ENCODE results near the gene WIPI1.
A peak's percentile ranks its signal among the peaks of the same experiment; 100 is the strongest.

Gene WIPI1

DNA sequence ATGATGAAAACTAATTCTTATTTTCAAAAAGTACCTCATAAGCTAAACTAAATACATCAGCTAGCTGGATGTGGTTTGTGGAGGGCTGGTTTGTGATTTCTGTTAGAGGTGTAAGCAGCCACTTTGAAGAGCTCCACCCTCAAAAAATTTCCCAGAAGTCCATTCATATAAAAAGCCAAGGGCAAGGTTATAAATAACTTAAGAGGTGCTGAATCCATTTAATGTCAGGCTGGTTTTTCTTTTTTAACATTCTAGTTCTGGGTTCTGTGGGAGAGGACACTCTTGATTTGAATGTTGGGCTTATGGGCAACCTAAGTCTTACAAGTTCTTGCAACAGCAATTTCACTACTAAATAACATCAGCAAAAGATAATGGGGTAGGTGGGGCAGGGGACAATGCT, 3.4 kb upstream of the WIPI1 start:
- H3K4me3 ChIP-seq (ENCODE audit: low read depth, low read length) = no peak overlapping the region

GRCh38 chr17:68460146-68460545, 2.9 kb upstream of the WIPI1 start:
- H3K4me3 ChIP-seq (ENCODE audit: low read depth, low read length) = no peak overlapping the region

DNA sequence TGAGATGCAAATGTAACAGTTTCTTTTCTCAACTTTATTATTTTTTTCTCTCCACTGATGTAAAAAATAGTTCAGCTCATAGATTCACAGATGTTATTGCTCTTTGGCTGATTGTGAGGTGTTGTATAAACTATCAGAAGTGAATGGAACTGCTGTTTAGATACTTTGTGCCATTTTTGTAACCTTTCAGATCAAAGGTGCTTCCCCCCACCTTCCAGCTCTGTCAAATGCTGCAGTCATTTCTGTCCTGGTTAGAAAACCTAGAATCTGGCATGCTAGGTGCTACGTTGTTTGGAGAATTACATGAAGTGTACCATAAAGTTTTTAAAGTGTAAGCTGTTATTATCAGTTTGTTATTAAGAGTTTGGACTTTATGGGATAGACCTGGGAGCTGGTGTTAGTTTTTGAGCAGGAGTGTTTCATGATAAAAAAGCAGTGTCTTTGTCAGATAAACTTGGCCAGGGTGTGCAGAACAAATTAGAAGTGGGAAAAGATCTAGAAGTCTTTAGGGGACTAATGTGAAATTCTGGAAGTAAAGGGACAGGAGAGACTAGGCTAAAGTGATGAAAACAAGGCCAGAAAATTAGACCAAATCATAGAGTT, 1.8 kb upstream of the WIPI1 start:
- no peak overlapping the region for H3K4me3 ChIP-seq (ENCODE audit: low read depth, low read length)

DNA sequence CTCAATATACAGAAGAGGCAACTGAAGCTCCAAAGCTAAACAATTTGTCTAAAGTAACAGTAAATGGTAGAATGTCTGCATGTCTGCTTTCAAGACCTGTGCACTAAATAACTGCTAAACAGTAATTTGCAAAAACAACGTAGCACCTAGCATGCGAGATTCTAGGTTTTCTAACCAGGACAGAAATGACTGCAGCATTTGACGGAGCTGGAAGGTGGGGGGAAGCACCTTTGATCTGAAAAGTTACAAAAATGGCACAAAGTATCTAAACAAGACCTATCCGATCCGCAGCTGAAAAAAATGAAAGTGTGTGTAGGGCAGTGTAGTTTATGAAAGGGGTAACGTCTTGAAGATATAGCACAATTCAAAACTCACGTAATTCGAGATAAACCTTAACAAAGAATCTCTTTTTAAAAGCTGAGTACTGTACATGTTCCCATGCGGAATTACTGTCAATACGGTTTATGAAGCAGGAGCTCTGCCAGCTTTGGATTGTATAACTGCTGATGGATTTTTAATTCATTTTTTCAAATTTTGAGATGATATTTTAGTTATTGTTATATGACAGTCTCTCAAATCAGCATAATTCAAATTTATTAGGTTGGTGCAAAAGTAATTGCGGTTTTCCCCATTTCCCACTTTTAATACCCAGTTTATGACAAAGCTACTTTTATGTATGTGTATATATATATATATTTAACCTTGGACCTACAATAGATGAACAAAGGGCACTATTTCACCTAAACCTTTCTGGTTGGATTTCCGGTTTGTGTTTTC, 1.2 kb upstream of the WIPI1 start:
- H3K4me3 ChIP-seq (ENCODE audit: low read depth, low read length) = peak overlapping the region; percentile 37

- peak overlapping the region; percentile 37 for H3K4me3 ChIP-seq (ENCODE audit: low read depth, low read length)
Observed at GRCh38 chr17:68457539-68458259, 403 bp upstream of the WIPI1 start.

- H3K4me3 ChIP-seq (ENCODE audit: low read depth, low read length) = peak overlapping the region; percentile 73
Observed at GRCh38 chr17:68456339-68457167, 743 bp downstream of the WIPI1 start.

DNA sequence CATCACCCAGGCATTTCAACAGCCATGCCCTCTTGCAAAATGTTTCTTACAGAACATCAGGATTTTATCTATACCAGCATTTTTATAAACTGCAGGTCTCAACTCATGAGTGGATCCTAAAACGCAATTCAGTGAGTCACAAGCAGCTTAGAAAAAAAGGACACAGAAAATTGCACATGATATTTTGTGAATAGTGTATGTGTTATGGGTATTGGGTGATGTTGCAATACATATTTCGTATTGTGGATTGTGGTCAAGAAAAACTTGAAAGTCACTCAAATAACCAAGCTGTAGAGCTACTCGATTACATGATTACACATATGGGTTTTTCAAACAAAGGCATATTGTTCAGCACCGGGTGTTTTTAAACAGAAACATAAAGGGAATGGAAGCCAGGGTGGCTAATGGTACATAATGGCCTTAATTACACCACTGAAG, 1.4 kb downstream of the WIPI1 start:
- peak overlapping the region; percentile 73 for H3K4me3 ChIP-seq (ENCODE audit: low read depth, low read length)

GRCh38 chr17:68453991-68454665, 3.2 kb downstream of the WIPI1 start:
- no peak overlapping the region for H3K4me3 ChIP-seq (ENCODE audit: low read depth, low read length)

DNA sequence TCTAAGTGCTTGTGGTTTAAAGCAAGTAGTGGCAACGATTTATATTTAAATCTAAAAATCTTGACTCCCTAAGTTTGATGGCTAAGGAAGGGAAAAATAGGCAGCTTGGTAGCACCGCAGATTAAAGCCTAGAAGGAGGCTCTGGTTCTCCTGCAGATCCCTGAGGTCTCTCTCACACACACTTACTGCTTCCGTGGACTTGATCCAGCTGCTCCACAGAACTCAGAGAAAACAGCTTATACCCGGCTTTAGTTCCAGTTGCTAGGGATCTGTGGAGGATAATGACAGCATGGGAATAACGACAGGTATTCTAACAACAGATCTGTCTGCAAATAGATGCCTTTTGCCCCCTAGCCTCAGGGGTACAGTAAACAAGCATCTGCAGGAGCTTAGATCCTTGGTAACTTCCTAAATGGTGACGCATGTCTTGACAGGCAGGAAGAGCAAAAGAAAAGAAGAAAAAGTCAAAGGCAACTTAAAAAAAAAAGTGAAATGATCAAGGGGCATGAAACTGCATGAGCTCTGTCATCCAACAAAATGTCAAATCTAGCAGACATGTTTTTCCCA, 4.5 kb downstream of the WIPI1 start:
- H3K4me3 ChIP-seq (ENCODE audit: low read depth, low read length) = no peak overlapping the region

- H3K4me3 ChIP-seq (ENCODE audit: low read depth, low read length) = no peak overlapping the region
Observed at GRCh38 chr17:68451670-68452354, 5.5 kb downstream of the WIPI1 start.

DNA sequence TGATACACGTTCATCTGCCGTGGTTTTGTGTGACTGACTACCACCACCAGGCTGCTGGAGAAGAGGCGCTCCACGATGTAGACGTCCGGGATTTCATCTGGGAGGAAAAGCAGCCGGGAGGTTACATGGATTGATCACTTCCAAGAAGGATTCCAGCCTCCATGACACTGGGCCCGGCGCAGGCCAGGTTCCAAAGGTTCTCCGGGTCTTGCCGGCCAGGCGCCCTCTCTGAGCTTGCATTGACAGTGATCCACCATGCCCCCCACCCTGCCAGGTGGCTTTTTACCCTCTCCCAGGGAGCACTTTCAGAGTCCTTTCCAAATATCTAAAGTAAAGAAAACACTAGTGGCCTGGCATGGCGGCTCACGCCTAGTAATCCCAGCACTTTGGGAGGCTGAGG, 6.5 kb downstream of the WIPI1 start:
- H3K4me3 ChIP-seq (ENCODE audit: low read depth, low read length) = no peak overlapping the region

DNA sequence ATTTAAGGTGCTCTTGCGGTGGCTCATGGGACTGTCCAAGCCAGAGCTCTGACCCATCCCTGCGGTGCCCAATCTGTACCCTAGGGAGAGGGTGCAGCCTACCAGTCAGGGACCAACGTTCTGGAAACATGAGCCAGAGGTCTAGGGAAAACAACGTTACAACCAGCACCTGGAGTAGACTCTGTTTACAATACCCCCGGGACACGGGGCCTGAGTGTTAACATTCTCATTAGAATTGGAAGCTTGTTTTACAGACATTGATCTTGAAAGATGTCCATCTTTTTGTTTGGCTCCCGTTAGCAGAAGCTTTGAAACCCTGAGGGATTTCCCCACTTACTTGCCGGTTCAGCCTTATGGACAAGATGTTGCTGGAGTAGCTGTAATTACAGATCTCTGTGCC, 6.9 kb downstream of the WIPI1 start:
- no peak overlapping the region for H3K4me3 ChIP-seq (ENCODE audit: low read depth, low read length)

DNA sequence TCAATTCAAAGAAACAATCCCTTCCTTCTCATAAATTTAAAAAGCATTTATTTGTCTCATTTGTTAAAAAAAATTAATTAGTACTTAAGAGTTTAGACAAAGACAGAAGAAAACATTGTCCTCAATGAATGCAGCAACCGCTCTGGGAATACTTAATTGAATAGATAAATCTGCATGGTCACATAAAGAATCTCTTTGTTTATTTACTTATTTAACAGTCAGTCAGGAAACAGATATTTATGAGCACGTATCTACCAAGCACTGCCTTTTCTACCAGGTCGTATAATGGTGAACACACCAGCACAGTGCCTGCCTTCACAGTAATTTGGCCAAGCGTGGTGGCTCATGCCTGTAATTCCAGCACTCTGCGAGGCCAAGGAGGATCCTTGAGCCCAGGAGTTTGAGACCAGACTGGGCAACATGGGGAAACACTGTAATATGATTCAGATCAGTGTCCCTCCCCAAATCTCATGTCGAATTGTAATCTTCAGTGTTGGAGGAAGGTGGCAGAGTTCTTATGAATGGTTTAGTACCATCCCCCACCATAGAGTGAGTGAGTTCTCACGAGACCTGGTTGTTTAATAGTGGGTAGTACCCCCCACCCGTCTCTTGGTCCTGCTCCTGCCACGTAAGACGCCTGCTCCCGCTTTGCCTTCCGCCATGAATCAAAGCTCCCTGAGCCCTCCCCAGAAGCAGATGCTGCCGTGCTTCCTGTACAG, 8.1 kb downstream of the WIPI1 start:
- H3K4me3 ChIP-seq (ENCODE audit: low read depth, low read length) = no peak overlapping the region

DNA sequence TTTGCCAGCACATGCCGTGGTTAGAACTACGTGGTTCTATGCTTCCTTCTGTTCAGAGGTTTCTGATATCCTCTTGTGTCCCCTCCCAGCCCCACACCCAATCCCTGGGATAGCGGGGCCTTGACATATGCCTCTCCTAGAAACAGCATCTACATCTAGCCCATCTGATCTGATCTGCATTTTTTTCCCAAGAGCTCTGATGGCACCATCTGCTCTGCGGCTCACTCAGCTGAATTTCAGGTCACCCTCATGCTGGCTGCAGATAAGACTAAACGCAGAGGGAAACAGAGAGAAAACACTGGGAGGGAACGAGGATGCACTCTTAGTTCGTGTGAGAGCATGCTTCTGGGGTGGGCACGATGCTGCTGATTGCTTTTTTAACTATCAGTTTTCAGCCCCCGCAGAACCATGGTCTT, 10.7 kb downstream of the WIPI1 start:
- no peak overlapping the region for H3K4me3 ChIP-seq (ENCODE audit: low read depth, low read length)

DNA sequence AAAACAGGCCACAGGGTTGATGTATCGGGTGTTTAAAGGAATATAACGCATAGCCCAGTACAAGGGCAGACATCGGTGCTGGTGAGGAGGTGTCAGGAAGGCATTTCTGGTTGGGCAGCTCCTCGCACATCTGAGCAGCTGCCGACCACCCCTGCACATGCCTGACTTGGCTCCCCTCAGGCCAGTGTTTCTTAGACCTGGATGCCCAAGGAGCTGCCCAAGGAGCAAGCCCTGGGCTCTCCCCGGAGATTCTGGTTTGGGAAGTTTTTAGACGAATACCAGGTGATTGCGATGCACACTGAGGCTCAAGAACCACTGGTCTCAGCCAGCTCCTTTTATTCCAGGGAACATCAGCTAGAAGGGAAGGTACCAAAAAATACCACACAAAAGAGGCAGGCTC, 11.6 kb downstream of the WIPI1 start:
- no peak overlapping the region for H3K4me3 ChIP-seq (ENCODE audit: low read depth, low read length)

DNA sequence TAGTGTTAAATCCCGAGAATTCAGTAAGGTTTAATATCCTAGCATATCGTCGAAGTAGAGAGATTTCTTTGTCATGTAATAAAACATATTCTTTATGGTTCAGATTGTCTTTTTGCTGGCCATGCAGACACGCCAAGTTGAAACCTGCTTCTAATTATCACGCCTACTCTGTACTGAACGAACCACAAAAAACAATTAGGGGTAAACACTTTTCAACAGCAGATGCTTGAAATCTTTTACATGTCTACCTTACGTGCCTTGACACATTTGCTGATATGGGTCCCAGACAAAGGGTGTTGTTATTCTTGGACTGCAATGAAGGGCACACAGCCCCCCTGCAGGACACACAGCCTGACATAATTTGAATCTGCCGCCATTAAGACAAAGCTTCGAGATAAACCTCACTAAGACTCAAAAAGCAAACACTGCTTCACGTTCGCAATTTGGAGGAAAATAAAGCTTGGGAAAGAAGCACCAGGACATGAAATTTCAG, 13.3 kb downstream of the WIPI1 start:
- no peak overlapping the region for H3K4me3 ChIP-seq (ENCODE audit: low read depth, low read length)

DNA sequence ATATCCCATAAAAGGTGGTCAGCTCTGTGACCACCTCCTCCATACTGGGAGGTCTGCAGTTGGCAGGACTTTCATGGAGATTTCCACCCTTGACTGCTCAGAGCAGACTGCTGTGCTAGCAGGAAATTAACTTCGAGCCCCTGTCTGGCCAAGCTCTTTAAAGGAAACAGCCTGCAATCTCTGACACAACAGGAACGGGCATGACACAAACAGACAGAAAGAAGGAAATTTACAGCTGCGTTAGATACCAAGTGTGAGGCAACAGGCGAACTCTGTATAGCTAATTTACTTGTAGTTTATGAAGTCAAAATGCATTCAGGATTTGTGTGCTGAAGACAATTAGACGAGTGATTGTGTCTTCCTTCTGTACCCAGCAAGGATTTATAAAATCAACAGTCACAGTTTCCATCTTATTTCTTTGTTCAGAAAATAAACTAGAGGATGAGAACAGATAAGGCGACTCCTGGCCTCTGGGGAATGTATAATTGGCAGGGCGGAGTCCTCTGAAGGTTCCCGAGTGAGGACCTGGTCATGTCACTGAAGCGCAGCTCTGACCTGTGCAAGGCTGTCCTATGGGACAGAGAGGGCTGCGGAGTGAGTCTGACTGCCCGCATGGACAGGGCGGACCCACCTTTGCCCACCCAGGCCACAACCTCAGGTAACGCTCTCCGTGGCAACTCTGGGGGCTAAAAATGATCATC, 16.1 kb downstream of the WIPI1 start:
- H3K4me3 ChIP-seq (ENCODE audit: low read depth, low read length) = no peak overlapping the region

DNA sequence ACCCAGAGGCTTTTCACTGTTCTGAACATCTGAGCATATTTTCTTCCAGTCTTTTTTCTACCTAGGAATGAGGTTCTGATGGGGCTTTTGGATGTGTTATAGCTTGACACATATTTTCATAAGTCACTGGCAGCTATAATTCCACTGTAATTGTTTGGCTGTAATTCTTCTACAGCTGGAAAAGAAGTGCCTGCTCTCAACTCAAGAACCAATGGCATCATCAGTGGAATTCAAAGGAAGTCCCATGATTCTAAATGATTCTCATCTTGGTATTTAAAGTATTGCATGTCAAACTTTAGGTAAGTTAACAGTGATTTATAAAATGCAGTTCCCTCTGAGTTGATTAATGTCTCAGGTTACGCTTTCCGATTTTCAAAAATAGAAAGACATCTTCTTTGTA, 16.8 kb downstream of the WIPI1 start:
- no peak overlapping the region for H3K4me3 ChIP-seq (ENCODE audit: low read depth, low read length)
